Sigmoid colon (tissue), 7 donors: Measurements from ENCODE around the gene MNT. TPM values are rescaled to one million over a fixed set of nuclear protein-coding genes. Genes with fewer than 3 reads are reported as not detected.

Experiments
- DNase-seq: peaks from one replicate; pipeline ENCODE4 v3.0.0-alpha.2; 2019
- H3K27ac ChIP-seq, 4 donors: fragments of 200-600 bp; sonication (generic); one replicate each; pipeline ENCODE4 v1.5.1; 2016 to 2019; ENCODE audit warnings: mild to moderate bottlenecking in 1 of 4
- H3K27me3 ChIP-seq, 3 donors: fragments of 200-600 bp; sonication (generic); one replicate each; pipeline ENCODE4 v1.5.1; 2019; ENCODE audit warnings: mild to moderate bottlenecking in 1 of 3
- H3K36me3 ChIP-seq, 4 donors: fragments of 200-600 bp; sonication (generic); one replicate each; pipeline ENCODE4 v1.5.1; 2016 to 2019
- H3K4me1 ChIP-seq, 4 donors: fragments of 200-600 bp; sonication (generic); one replicate each; pipeline ENCODE4 v1.5.1; 2017 to 2019
- H3K4me3 ChIP-seq, 4 donors: fragments of 200-600 bp; sonication (generic); one replicate each; pipeline ENCODE4 v1.5.1; 2017 to 2019; ENCODE audit warnings: mild to moderate bottlenecking in 2 of 4, moderate library complexity in 1 of 4
- H3K9me3 ChIP-seq, 4 donors: fragments of 200-600 bp in 3 of 4; sonication (generic) in 3 of 4; one replicate each; pipeline versions ENCODE4 v1.5.1 to v1.6.1; 2013 to 2019
- EP300 ChIP-seq, 4 donors: sonication (generic); formaldehyde crosslinking; IDR thresholded peaks; one replicate each; pipeline ENCODE4 v1.6.1; 2017; ENCODE audit warnings: antibody characterized with exemption in 4 of 4
- POLR2A ChIP-seq, 2 donors: fragments of 450-650 bp; IDR thresholded peaks; one replicate each; pipeline ENCODE4 v1.6.1; 2016; ENCODE audit warnings: antibody characterized with exemption in 2 of 2, mild to moderate bottlenecking in 2 of 2, moderate library complexity in 2 of 2
- POLR2AphosphoS5 ChIP-seq, 4 donors: sonication (generic); formaldehyde crosslinking; IDR thresholded peaks; one replicate each; pipeline ENCODE4 v1.6.1; 2017; ENCODE audit warnings: antibody characterized with exemption in 4 of 4
- WGBS, 2 donors: extraction: QIAGEN DNeasy Blood & Tissue Kit; methylation state at CpG; one replicate each; pipeline ENCODE4 v1.1.7; 2013; 5-methylcytosine and 5-hydroxymethylcytosine counted together
- intact Hi-C: fragments of 100-400 bp; cut with DNase I; formaldehyde crosslinking; loops from one replicate; pipeline ENCODE4 v1.15.1; 2023
- polyA plus RNA-seq, 3 donors: library from polyadenylated mRNA; stranded (reverse); fragments of 200-250 nt; gene quantifications; one replicate each; pipeline ENCODE4 v1.2.3, GENCODE V29; 2013
- total RNA-seq, 4 donors: library from RNA; depleted of rRNA; stranded (reverse); fragments of >200 nt; gene quantifications; one replicate each; pipeline ENCODE4 v1.1.0, GENCODE V29; 2016
- TF ChIP-seq, protein P1 (sequence below), 4 experiments: fragments of 450-650 bp in 3 of 4; fragments of 200-600 bp in 1 of 4; IDR thresholded peaks; one replicate each; pipeline ENCODE4 v1.5.1; 2016 to 2019; ENCODE audit warnings: antibody characterized with exemption in 4 of 4, mild to moderate bottlenecking in 3 of 4, moderate library complexity in 2 of 4
- donor health status: healthy with polysubstance abuse.
- donor health status: Bipolar disorder and iron deficiency.
- donor health status: healthy.

Gene MNT
- total and polyA plus RNA-seq, 7 donors: 2.1 to 24.1 (median 7.7) TPM

DNA sequence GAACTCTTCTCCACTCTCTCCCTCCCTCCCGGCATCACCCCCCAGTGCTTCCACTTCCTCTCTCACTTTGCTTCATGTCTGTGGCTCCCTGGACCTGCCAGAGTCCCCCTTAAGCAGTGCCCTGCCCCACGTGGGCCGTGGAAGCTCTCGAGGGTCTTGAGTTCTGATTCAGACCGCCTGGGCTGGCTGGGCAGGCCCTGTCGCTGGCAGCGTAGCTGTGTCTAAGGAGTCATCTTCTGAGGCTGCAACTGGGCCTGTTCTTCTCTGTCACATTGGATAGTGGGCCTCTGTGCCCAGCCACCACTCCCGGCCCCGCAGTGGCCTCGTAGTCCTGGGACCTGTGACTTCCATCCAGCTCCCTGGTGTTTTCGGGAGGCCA, 30.7 kb downstream of the MNT start:
- Histone ChIP-seq H3K4me3 (no peak overlapping the region), H3K36me3 (peaks cover 3 to 47% (median 15%) of the 10 kb centered on the region in 4 donors), H3K9me3 (no peaks in the 10 kb centered on the region), H3K27me3 (no peaks in the 10 kb centered on the region), H3K4me1 (peaks cover 0 to 34% (median 20%) of the 10 kb centered on the region in 4 donors), H3K27ac (peak overlapping the region in 2 of 4 donors; percentile 29 to 47)
- no peak for TF ChIP-seq POLR2A (IDR thresholded peaks at IDR 0.05)
- TF ChIP-seq, protein P1, sequence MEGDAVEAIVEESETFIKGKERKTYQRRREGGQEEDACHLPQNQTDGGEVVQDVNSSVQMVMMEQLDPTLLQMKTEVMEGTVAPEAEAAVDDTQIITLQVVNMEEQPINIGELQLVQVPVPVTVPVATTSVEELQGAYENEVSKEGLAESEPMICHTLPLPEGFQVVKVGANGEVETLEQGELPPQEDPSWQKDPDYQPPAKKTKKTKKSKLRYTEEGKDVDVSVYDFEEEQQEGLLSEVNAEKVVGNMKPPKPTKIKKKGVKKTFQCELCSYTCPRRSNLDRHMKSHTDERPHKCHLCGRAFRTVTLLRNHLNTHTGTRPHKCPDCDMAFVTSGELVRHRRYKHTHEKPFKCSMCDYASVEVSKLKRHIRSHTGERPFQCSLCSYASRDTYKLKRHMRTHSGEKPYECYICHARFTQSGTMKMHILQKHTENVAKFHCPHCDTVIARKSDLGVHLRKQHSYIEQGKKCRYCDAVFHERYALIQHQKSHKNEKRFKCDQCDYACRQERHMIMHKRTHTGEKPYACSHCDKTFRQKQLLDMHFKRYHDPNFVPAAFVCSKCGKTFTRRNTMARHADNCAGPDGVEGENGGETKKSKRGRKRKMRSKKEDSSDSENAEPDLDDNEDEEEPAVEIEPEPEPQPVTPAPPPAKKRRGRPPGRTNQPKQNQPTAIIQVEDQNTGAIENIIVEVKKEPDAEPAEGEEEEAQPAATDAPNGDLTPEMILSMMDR (IDR thresholded peaks at IDR 0.05): no peak
- no peak for TF ChIP-seq POLR2AphosphoS5 (IDR thresholded peaks at IDR 0.05)
- TF ChIP-seq EP300 (IDR thresholded peaks at IDR 0.05): no peak
- intact Hi-C loops: no loop called here
- 89 to 93% methylated on average over 11 of the region's 11 CpGs for WGBS, 2 donors
- DNase-seq: no peak

DNA sequence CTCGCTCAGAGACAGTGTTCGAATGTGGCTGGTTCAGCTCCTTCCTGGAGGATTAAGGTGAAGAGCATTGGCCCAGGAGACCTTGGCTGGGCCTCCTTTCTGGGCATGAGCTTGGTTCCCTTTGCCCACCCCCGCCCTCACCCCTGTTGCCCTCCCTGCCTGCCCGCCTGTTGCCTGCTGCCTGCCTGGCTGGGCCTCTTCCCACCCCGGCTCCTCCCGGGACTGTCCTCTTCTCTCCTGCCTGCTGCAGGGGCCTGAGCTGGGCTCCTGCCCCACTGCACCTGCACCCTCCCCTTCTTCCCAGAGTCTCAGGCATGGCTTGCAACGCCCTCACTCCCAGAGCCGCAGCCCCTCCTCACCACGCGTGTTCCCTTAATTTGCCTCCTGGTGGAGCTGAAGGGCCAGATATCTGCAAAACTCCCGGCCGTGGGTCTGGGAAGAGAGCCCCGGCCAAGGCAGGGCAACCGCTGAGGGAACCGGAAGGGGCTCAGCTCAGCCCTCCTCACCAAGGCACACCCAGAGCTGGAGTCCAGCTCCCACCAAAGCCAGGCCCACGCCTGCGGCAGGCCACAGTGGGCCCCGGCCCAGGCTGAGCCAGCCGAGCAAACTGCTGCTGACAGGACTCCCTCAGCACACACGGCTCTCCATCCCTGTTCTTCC, 31.2 kb downstream of the MNT start:
- Histone ChIP-seq H3K36me3 (peaks cover 3 to 47% (median 16%) of the 10 kb centered on the region in 4 donors), H3K27me3 (no peaks in the 10 kb centered on the region), H3K9me3 (no peaks in the 10 kb centered on the region), H3K4me1 (peaks cover 0 to 34% (median 20%) of the 10 kb centered on the region in 4 donors), H3K27ac (peak overlapping the region in 3 of 4 donors; percentile 29 to 61 (median 47)), H3K4me3 (no peak overlapping the region)
- whole genome bisulfite sequencing, 2 donors: 84 to 85% methylated on average over 20 of the region's 20 CpGs
- TF ChIP-seq POLR2AphosphoS5 (IDR thresholded peaks at IDR 0.05) (no peak), EP300 (IDR thresholded peaks at IDR 0.05) (no peak), POLR2A (IDR thresholded peaks at IDR 0.05) (no peak)
- TF ChIP-seq, protein P1 (IDR thresholded peaks at IDR 0.05): no peak
- intact Hi-C loops: loop anchor here (10.0 kb wide), 1 partner anchor 45 kb away; no protein-coding TSS in a partner anchor
- no peak for DNase-seq

DNA sequence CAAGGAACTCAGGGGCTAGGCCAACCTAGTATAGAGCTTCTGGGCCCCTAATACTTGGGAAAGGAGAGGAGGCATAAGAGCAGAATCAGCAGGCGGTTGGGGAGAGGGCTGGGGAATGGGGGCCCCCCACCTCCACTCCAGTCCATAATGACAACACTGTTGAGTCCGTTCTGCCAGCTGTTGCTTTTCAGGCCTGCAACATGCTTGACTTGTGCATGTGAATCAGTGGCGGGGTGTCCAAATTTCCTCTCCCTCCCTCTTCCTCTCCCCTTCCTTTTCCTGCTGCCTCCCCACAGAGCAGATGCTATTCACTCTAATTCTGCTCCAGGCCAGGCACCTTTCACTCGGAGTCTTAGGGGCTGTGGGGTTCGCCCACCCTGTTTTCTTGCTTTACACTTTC, 31.8 kb downstream of the MNT start:
- DNase-seq: no peak
- no peak overlapping the region for H3K4me3 ChIP-seq
- peak overlapping the region; percentile 27 to 61 (median 38) for H3K27ac ChIP-seq
- H3K4me1 ChIP-seq: peaks cover 0 to 36% (median 26%) of the 10 kb centered on the region in 4 donors
- WGBS, 2 donors: 80 to 81% methylated on average over 5 of the region's 5 CpGs
- TF ChIP-seq, protein P1 (IDR thresholded peaks at IDR 0.05): no peak
- TF ChIP-seq POLR2A (IDR thresholded peaks at IDR 0.05) (no peak), POLR2AphosphoS5 (IDR thresholded peaks at IDR 0.05) (no peak), EP300 (IDR thresholded peaks at IDR 0.05) (no peak)
- H3K27me3 ChIP-seq: no peaks in the 10 kb centered on the region
- no peaks in the 10 kb centered on the region for H3K9me3 ChIP-seq
- intact Hi-C loops: loop anchor here (10.0 kb wide), 1 partner anchor 46 kb away; no protein-coding TSS in a partner anchor
- peaks cover 3 to 46% (median 16%) of the 10 kb centered on the region in 4 donors for H3K36me3 ChIP-seq

DNA sequence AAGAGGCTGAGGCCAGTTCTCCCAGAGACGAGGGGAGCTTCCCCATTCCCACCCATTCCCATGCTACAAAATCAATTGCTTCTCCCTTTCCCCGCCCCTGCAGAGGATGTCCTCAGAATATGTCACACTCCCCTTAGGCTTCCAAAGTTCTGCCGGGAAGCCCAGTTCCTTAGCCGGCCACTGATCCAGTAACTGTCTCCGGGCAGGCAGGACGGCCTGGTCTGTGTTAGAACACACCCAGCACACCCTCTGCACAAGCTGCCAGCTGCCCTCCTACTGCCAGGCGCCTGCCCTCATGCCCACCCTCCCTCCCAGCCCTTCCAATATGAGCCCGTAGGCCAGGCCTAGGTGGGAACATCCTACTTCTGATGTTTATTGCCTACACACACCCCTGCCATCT, 32.5 kb downstream of the MNT start:
- no peak for DNase-seq
- Histone ChIP-seq H3K27ac (peak overlapping the region in 3 of 4 donors; percentile 27 to 61 (median 47)), H3K27me3 (no peaks in the 10 kb centered on the region), H3K36me3 (peaks cover 3 to 47% (median 14%) of the 10 kb centered on the region in 4 donors), H3K4me1 (peaks cover 0 to 41% (median 33%) of the 10 kb centered on the region in 4 donors), H3K9me3 (no peaks in the 10 kb centered on the region), H3K4me3 (no peak overlapping the region)
- TF ChIP-seq POLR2AphosphoS5 (IDR thresholded peaks at IDR 0.05): no peak
- TF ChIP-seq, protein P1 (IDR thresholded peaks at IDR 0.05): no peak
- no peak for TF ChIP-seq EP300 (IDR thresholded peaks at IDR 0.05)
- TF ChIP-seq POLR2A (IDR thresholded peaks at IDR 0.05): no peak
- intact Hi-C loops: loop anchor here (10.0 kb wide), 1 partner anchor 46 kb away; no protein-coding TSS in a partner anchor
- 62 to 80% methylated on average over 8 of the region's 8 CpGs for WGBS, 2 donors
